A549 (cell line): ENCODE results near the gene MINAR2. TPM values are rescaled to one million over a fixed set of nuclear protein-coding genes. Genes with fewer than 3 reads are reported as not detected.

Source experiments
- ATAC-seq, 2 experiments: fragments of 200-7000 bp in 1 of 2; fragments of >200 bp in 1 of 2; cut with Nextera tagmentation in 1 of 2; cut with Tn5 transposase in 1 of 2; 3 replicates each; pipeline versions ENCODE4 v1.8.0 to v1.9.1; 2018 to 2020; ENCODE audit warnings: mild to moderate bottlenecking in 1 of 2, moderate library complexity in 1 of 2
- CTCF ChIA-PET: fragments of 300-600 bp; sonication (Branson Sonifier 250); formaldehyde crosslinking; extraction: SDS; loops from one replicate; lab custom pipeline; 2021; ENCODE audit warnings: antibody characterized with exemption, inconsistent platforms; lab: Yijun Ruan, JAX
- POLR2A ChIA-PET: fragments of 350-600 bp; formaldehyde crosslinking; extraction: SDS; loops from one replicate; lab custom pipeline; 2021; ENCODE audit warnings: antibody characterized with exemption, inconsistent platforms; lab: Yijun Ruan, JAX
- DNase-seq, 2 experiments: peaks; one replicate each; pipeline versions ENCODE4 v3.0.0 to v3.0.0-alpha.2; 2011 to 2016; ENCODE audit warnings: low read depth in 1 of 2, low spot score in 1 of 2
- FAIRE-seq: peaks from 2 replicates; lab custom pipeline; 2011; peaks lifted over from hg19 to GRCh38; lab: Jason Lieb, UNC
- H3K27ac ChIP-seq, 2 experiments: fragments of >200 bp; sonication (Bioruptor Twin); formaldehyde crosslinking; 3 replicates each; pipeline ENCODE4 v1.5.1; 2016 to 2017
- H3K4me1 ChIP-seq: fragments of >200 bp; sonication (Bioruptor Twin); formaldehyde crosslinking; 3 replicates; pipeline ENCODE4 v1.6.1; 2016
- H3K4me2 ChIP-seq: fragments of >200 bp; sonication (Bioruptor Twin); formaldehyde crosslinking; 3 replicates; pipeline ENCODE4 v1.6.1; 2016
- H3K4me3 ChIP-seq: fragments of >200 bp; sonication (Bioruptor Twin); formaldehyde crosslinking; 3 replicates; pipeline ENCODE4 v1.5.1; 2016
- H3K9me3 ChIP-seq: fragments of >200 bp; sonication (Bioruptor Twin); formaldehyde crosslinking; 3 replicates; pipeline ENCODE4 v1.6.1; 2016
- BHLHE40 ChIP-seq: IDR thresholded peaks from 2 replicates; pipeline ENCODE4 v1.6.1; 2012; ENCODE audit warnings: low read depth, low read length, inconsistent platforms
- CBX8 ChIP-seq: fragments of 200-600 bp; sonication (generic); IDR thresholded peaks from 2 replicates; pipeline ENCODE4 v1.6.1; 2016
- CEBPB ChIP-seq, 2 experiments: fragments of >200 bp in 1 of 2; sonication (Bioruptor Twin) in 1 of 2; formaldehyde crosslinking in 1 of 2; IDR thresholded peaks; 2 replicates each; pipeline ENCODE4 v1.6.1; 2012 to 2016
- E2F6 ChIP-seq: IDR thresholded peaks from 2 replicates; pipeline ENCODE4 v1.6.1; 2012; ENCODE audit warnings: low read depth, borderline replicate concordance
- ESRRA ChIP-seq: fragments of 150-350 bp; IDR thresholded peaks from 2 replicates; pipeline ENCODE4 v1.6.1; 2014; ENCODE audit warnings: mild to moderate bottlenecking, low read length, borderline replicate concordance
- FOSL2 ChIP-seq, 2 experiments: fragments of 450-650 bp in 1 of 2; fragments of >200 bp in 1 of 2; sonication (Bioruptor Twin) in 1 of 2; formaldehyde crosslinking; IDR thresholded peaks; 2 replicates each; pipeline versions ENCODE4 v1.5.0 to v1.6.1; 2016 to 2020; ENCODE audit warnings: mild to moderate bottlenecking in 1 of 2, moderate library complexity in 1 of 2
- FOXS1 ChIP-seq: fragments of 250-450 bp; sonication (Bioruptor Pico); IDR thresholded peaks from 2 replicates; pipeline ENCODE4 v1.5.0; 2020; ENCODE audit warnings: mild to moderate bottlenecking, moderate library complexity
- GATA3 ChIP-seq: IDR thresholded peaks from 2 replicates; pipeline ENCODE4 v1.6.1; 2012; ENCODE audit warnings: borderline replicate concordance
- HDAC2 ChIP-seq: fragments of 200-600 bp; sonication (generic); IDR thresholded peaks from 2 replicates; pipeline ENCODE4 v1.6.1; 2016
- HEYL ChIP-seq: fragments of 250-450 bp; sonication (Bioruptor Pico); IDR thresholded peaks from 2 replicates; pipeline ENCODE4 v1.8.0; 2021; ENCODE audit warnings: mild to moderate bottlenecking, moderate library complexity
- HMGXB4 ChIP-seq: fragments of 250-450 bp; sonication (Bioruptor Pico); IDR thresholded peaks from 2 replicates; pipeline ENCODE4 v1.5.0; 2021; ENCODE audit warnings: mild to moderate bottlenecking, moderate library complexity, borderline replicate concordance
- JUN ChIP-seq, 2 experiments: fragments of >200 bp; sonication (Bioruptor Twin); formaldehyde crosslinking; IDR thresholded peaks; 2 replicates in 1 of 2; 3 replicates in 1 of 2; pipeline ENCODE4 v1.6.1; 2016 to 2017
- JUNB ChIP-seq: fragments of >200 bp; sonication (Bioruptor Twin); formaldehyde crosslinking; IDR thresholded peaks from 2 replicates; pipeline ENCODE4 v1.6.1; 2016
- KDM5A ChIP-seq: fragments of 200-600 bp; sonication (generic); IDR thresholded peaks from 2 replicates; pipeline ENCODE4 v1.6.1; 2016; ENCODE audit warnings: antibody characterized with exemption, mild to moderate bottlenecking
- MAFK ChIP-seq: fragments of 450-650 bp; IDR thresholded peaks from 2 replicates; pipeline ENCODE4 v1.6.1; 2014; ENCODE audit not compliant: partially characterized antibody
- NFE2L2 ChIP-seq: fragments of 150-350 bp; conservative IDR thresholded peaks from 2 replicates; pipeline ENCODE4 v1.6.1; 2014; ENCODE audit warnings: low read length
- NPAS2 ChIP-seq: fragments of 250-450 bp; sonication (Bioruptor Pico); IDR thresholded peaks from 2 replicates; pipeline ENCODE4 v1.8.0; 2022; ENCODE audit warnings: mild to moderate bottlenecking, moderate library complexity, borderline replicate concordance
- PHF8 ChIP-seq: fragments of 200-600 bp; sonication (generic); IDR thresholded peaks from 2 replicates; pipeline ENCODE4 v1.6.1; 2016; ENCODE audit warnings: low read depth, mild to moderate bottlenecking, antibody characterized with exemption, moderate library complexity, borderline replicate concordance
- POLR2A ChIP-seq: IDR thresholded peaks from 2 replicates; pipeline ENCODE4 v1.6.1; 2012; ENCODE audit warnings: mild to moderate bottlenecking, low read length
- RAD21 ChIP-seq, 2 experiments: fragments of >200 bp in 1 of 2; sonication (Bioruptor Twin) in 1 of 2; formaldehyde crosslinking in 1 of 2; IDR thresholded peaks in 1 of 2; conservative IDR thresholded peaks in 1 of 2; 2 replicates in 1 of 2; 3 replicates in 1 of 2; pipeline ENCODE4 v1.6.1; 2012 to 2018; ENCODE audit warnings: inconsistent platforms in 1 of 2
- RARB ChIP-seq: fragments of 250-450 bp; sonication (Bioruptor Pico); IDR thresholded peaks from 2 replicates; pipeline ENCODE4 v1.8.0; 2021; ENCODE audit warnings: mild to moderate bottlenecking, moderate library complexity
- RCOR1 ChIP-seq: fragments of 150-350 bp; IDR thresholded peaks from 2 replicates; pipeline ENCODE4 v1.6.1; 2014; ENCODE audit warnings: antibody characterized with exemption, low read length, low read depth
- RFX5 ChIP-seq: fragments of 450-650 bp; IDR thresholded peaks from 2 replicates; pipeline ENCODE4 v1.7.1; 2014; ENCODE audit warnings: antibody characterized with exemption, mild to moderate bottlenecking, moderate library complexity
- RNF2 ChIP-seq: fragments of 200-600 bp; sonication (generic); IDR thresholded peaks from 2 replicates; pipeline ENCODE4 v1.6.1; 2016; ENCODE audit warnings: low read depth, mild to moderate bottlenecking, antibody characterized with exemption, moderate library complexity, borderline replicate concordance
- SMC3 ChIP-seq: fragments of >200 bp; sonication (Bioruptor Twin); formaldehyde crosslinking; IDR thresholded peaks from 3 replicates; pipeline ENCODE4 v1.6.1; 2018; ENCODE audit warnings: inconsistent platforms
- ZNF302 ChIP-seq: fragments of 250-450 bp; sonication (Bioruptor Pico); IDR thresholded peaks from 2 replicates; pipeline ENCODE4 v1.9.0; 2021; ENCODE audit warnings: inconsistent platforms, mild to moderate bottlenecking, moderate library complexity
- ZSCAN20 ChIP-seq: fragments of 250-450 bp; sonication (Bioruptor Pico); IDR thresholded peaks from 2 replicates; pipeline ENCODE4 v1.8.0; 2022; ENCODE audit warnings: mild to moderate bottlenecking, moderate library complexity
- WGBS: methylation state at CpG from one replicate; pipeline ENCODE4 v1.1.6; 2017; ENCODE audit errors: missing lambda C conversion rate; 5-methylcytosine and 5-hydroxymethylcytosine counted together
- polyA plus RNA-seq, 4 experiments: library from polyadenylated mRNA; depleted of rRNA in 3 of 4; stranded (reverse); fragments of >200 nt; fragmentation: RNase III in 1 of 4; extraction: RNeasy Plus Mini Kit Qiagen cat#74134 plus additional on column Dnase treatment in 1 of 4; gene quantifications; 2 replicates in 3 of 4; 3 replicates in 1 of 4; pipeline ENCODE4 v1.2.3, GENCODE V29; 2011 to 2017
- TF ChIP-seq, protein P1 (sequence below): fragments of >200 bp; sonication (Bioruptor Twin); formaldehyde crosslinking; IDR thresholded peaks from 3 replicates; pipeline ENCODE4 v1.5.1; 2016
- TF ChIP-seq, protein P2 (sequence below): IDR thresholded peaks from 2 replicates; pipeline ENCODE4 v1.6.1; 2012
- TF ChIP-seq, protein P3 (sequence below): IDR thresholded peaks from 2 replicates; pipeline ENCODE4 v1.6.1; 2012
- TF ChIP-seq, protein P4 (sequence below): fragments of 200-600 bp; sonication (generic); IDR thresholded peaks from 2 replicates; pipeline ENCODE4 v1.6.1; 2016; ENCODE audit warnings: antibody characterized with exemption, mild to moderate bottlenecking, moderate library complexity
- TF ChIP-seq, protein P5 (sequence below): fragments of 450-650 bp; IDR thresholded peaks from 2 replicates; pipeline ENCODE4 v1.6.1; 2014; ENCODE audit warnings: antibody characterized with exemption

The MINAR2 gene
- polyA plus RNA-seq, 2 of the 4 experiments (the other 2 are of a cell fraction): not detected

GRCh38 chr5:129767927-129768380 is 20.1 kb downstream of the MINAR2 start:
- H3K4me2 ChIP-seq: peak overlapping the region; percentile 36; the same call in 2 of the 3 replicates
- ATAC-seq: peak; percentile 83 to 94
- no peak overlapping the region for H3K27ac ChIP-seq
- no peaks in the 10 kb centered on the region for H3K9me3 ChIP-seq
- H3K4me1 ChIP-seq: no peaks in the 10 kb centered on the region
- POLR2A ChIA-PET: no interaction called here
- CTCF ChIA-PET: interaction anchor here (0.7 to 8.4 kb wide), 13 partner anchors 8 to 862 kb away, joined by 3 to 93 read pairs (median 5); no protein-coding TSS in a partner anchor
- peak; percentile 55 to 87 for DNase-seq
- 0% methylated on average over 3 of the region's 3 CpGs for WGBS
- no peak overlapping the region for H3K4me3 ChIP-seq
- peak; percentile 93 for FAIRE-seq
- TF ChIP-seq, protein P1, sequence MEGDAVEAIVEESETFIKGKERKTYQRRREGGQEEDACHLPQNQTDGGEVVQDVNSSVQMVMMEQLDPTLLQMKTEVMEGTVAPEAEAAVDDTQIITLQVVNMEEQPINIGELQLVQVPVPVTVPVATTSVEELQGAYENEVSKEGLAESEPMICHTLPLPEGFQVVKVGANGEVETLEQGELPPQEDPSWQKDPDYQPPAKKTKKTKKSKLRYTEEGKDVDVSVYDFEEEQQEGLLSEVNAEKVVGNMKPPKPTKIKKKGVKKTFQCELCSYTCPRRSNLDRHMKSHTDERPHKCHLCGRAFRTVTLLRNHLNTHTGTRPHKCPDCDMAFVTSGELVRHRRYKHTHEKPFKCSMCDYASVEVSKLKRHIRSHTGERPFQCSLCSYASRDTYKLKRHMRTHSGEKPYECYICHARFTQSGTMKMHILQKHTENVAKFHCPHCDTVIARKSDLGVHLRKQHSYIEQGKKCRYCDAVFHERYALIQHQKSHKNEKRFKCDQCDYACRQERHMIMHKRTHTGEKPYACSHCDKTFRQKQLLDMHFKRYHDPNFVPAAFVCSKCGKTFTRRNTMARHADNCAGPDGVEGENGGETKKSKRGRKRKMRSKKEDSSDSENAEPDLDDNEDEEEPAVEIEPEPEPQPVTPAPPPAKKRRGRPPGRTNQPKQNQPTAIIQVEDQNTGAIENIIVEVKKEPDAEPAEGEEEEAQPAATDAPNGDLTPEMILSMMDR: peak; percentile 99
- no peak for TF ChIP-seq JUNB
- no peak for TF ChIP-seq FOSL2 (IDR thresholded peaks at IDR 0.05)
- peak; percentile 16; the same call in 1 of the 2 replicates for TF ChIP-seq FOSL2 (CRISPR knock-in tag; IDR thresholded peaks at IDR 0.05)
- no peak for TF ChIP-seq CEBPB (IDR thresholded peaks at IDR 0.05)
- TF ChIP-seq, protein P2, sequence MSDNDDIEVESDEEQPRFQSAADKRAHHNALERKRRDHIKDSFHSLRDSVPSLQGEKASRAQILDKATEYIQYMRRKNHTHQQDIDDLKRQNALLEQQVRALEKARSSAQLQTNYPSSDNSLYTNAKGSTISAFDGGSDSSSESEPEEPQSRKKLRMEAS: no peak
- no peak for TF ChIP-seq NFE2L2
- TF ChIP-seq BHLHE40: no peak
- TF ChIP-seq NPAS2 (CRISPR knock-in tag): no peak
- TF ChIP-seq RARB: no peak
- no peak for TF ChIP-seq PHF8
- no peak for TF ChIP-seq JUN (IDR thresholded peaks at IDR 0.05)
- no peak for TF ChIP-seq GATA3
- no peak for TF ChIP-seq E2F6
- TF ChIP-seq SMC3: peak; percentile 93
- no peak for TF ChIP-seq HMGXB4 (CRISPR knock-in tag)
- no peak for TF ChIP-seq ZSCAN20 (CRISPR knock-in tag)
- no peak for TF ChIP-seq POLR2A
- no peak for TF ChIP-seq RNF2
- TF ChIP-seq RFX5: no peak
- TF ChIP-seq, protein P3, sequence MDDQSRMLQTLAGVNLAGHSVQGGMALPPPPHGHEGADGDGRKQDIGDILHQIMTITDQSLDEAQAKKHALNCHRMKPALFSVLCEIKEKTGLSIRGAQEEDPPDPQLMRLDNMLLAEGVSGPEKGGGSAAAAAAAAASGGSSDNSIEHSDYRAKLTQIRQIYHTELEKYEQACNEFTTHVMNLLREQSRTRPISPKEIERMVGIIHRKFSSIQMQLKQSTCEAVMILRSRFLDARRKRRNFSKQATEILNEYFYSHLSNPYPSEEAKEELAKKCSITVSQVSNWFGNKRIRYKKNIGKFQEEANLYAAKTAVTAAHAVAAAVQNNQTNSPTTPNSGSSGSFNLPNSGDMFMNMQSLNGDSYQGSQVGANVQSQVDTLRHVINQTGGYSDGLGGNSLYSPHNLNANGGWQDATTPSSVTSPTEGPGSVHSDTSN: no peak
- no peak for TF ChIP-seq HDAC2
- TF ChIP-seq, protein P4, sequence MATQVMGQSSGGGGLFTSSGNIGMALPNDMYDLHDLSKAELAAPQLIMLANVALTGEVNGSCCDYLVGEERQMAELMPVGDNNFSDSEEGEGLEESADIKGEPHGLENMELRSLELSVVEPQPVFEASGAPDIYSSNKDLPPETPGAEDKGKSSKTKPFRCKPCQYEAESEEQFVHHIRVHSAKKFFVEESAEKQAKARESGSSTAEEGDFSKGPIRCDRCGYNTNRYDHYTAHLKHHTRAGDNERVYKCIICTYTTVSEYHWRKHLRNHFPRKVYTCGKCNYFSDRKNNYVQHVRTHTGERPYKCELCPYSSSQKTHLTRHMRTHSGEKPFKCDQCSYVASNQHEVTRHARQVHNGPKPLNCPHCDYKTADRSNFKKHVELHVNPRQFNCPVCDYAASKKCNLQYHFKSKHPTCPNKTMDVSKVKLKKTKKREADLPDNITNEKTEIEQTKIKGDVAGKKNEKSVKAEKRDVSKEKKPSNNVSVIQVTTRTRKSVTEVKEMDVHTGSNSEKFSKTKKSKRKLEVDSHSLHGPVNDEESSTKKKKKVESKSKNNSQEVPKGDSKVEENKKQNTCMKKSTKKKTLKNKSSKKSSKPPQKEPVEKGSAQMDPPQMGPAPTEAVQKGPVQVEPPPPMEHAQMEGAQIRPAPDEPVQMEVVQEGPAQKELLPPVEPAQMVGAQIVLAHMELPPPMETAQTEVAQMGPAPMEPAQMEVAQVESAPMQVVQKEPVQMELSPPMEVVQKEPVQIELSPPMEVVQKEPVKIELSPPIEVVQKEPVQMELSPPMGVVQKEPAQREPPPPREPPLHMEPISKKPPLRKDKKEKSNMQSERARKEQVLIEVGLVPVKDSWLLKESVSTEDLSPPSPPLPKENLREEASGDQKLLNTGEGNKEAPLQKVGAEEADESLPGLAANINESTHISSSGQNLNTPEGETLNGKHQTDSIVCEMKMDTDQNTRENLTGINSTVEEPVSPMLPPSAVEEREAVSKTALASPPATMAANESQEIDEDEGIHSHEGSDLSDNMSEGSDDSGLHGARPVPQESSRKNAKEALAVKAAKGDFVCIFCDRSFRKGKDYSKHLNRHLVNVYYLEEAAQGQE: no peak
- TF ChIP-seq, protein P5, sequence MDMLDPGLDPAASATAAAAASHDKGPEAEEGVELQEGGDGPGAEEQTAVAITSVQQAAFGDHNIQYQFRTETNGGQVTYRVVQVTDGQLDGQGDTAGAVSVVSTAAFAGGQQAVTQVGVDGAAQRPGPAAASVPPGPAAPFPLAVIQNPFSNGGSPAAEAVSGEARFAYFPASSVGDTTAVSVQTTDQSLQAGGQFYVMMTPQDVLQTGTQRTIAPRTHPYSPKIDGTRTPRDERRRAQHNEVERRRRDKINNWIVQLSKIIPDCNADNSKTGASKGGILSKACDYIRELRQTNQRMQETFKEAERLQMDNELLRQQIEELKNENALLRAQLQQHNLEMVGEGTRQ: no peak
- TF ChIP-seq ZNF302: no peak
- TF ChIP-seq HEYL (CRISPR knock-in tag): no peak
- no peak for TF ChIP-seq CBX8
- no peak for TF ChIP-seq ESRRA
- no peak for TF ChIP-seq RCOR1
- TF ChIP-seq MAFK: no peak
- TF ChIP-seq FOXS1: no peak
- TF ChIP-seq RAD21 (conservative IDR thresholded peaks at IDR 0.05 in 1 of 2, IDR thresholded peaks at IDR 0.05 in 1 of 2): peak; percentile 89 to 90
- no peak for TF ChIP-seq KDM5A
